ENCODE results near the gene CDK11B. TPM values are rescaled to one million over a fixed set of nuclear protein-coding genes. Genes with fewer than 3 reads are reported as not detected.

CDK11B gene
- total RNA-seq, 1 experiment from 2014 or later = 38.6 TPM

- Histone ChIP-seq H3K27me3 (ENCODE audit: low read length) (peaks cover 4% of the 10 kb centered on the region; the same call in 1 of the 2 replicates), H2AFZ (ENCODE audit: low read length) (no peak overlapping the region), H3K27ac (ENCODE audit: low read length) (no peak overlapping the region), H3F3A (ENCODE audit: low read length, unreplicated experiment) (no peaks in the 10 kb centered on the region), H3K4me2 (ENCODE audit: low read length) (peak overlapping the region; percentile 60; the same call in 1 of the 2 replicates), H3K36me3 (ENCODE audit: low read depth, low read length) (no peaks in the 10 kb centered on the region), H3K9ac (ENCODE audit: low read length) (no peak overlapping the region), H3K4me3 (ENCODE audit: low read length) (no peak overlapping the region), H3K9me2 (replicated peaks; ENCODE audit: low read length) (no peaks in the 10 kb centered on the region), H3K9me3 (ENCODE audit: low read length) (no peaks in the 10 kb centered on the region), H3K4me1 (ENCODE audit: insufficient read depth, low read length) (peaks cover 5% of the 10 kb centered on the region), H3K79me2 (ENCODE audit: low read length) (no peaks in the 10 kb centered on the region), H4K20me1 (ENCODE audit: low read length) (no peaks in the 10 kb centered on the region)
- POLR2A ChIA-PET (ENCODE audit: unreplicated experiment) = no interaction called here
- TSS peak; percentile 35 for BruUV-seq (replicated peaks)
- TF ChIP-seq EZH2 (IDR thresholded peaks at IDR 0.05; ENCODE audit: low read length, unreplicated experiment) = no peak
- 0 out of 2 replicates have a peak, but pooled peaks have one; percentile 5 for TF ChIP-seq CTCF (conservative IDR thresholded peaks at IDR 0.05; ENCODE audit: low read depth, low read length)
- TF ChIP-seq EZH2phosphoT487 (IDR thresholded peaks at IDR 0.05; ENCODE audit: borderline replicate concordance, low read length) = no peak
- intact Hi-C loops (cut with micrococcal nuclease) = no loop called here
- DNase-seq (no peak), ATAC-seq (no peak)
- CTCF ChIA-PET = no interaction called here
These were observed 60.6 kb downstream of the CDK11B start for GRCh38 chr1:1598051-1598719.

- CTCF ChIA-PET = no interaction called here
These were observed 61.4 kb downstream of the CDK11B start for GRCh38 chr1:1597275-1597930.

More at GRCh38 chr1:1597275-1597930, 61.4 kb downstream of the CDK11B start:
- Histone ChIP-seq H3K9me2 (replicated peaks; ENCODE audit: low read length) (no peaks in the 10 kb centered on the region), H3K9me3 (ENCODE audit: low read length) (no peaks in the 10 kb centered on the region), H3K79me2 (ENCODE audit: low read length) (no peaks in the 10 kb centered on the region), H3K27me3 (ENCODE audit: low read length) (peaks cover 4% of the 10 kb centered on the region; the same call in 1 of the 2 replicates), H4K20me1 (ENCODE audit: low read length) (no peaks in the 10 kb centered on the region), H3K4me2 (ENCODE audit: low read length) (peak overlapping the region; percentile 60), H3K9ac (ENCODE audit: low read length) (no peak overlapping the region), H2AFZ (ENCODE audit: low read length) (no peak overlapping the region), H3K4me1 (ENCODE audit: insufficient read depth, low read length) (peaks cover 5% of the 10 kb centered on the region), H3K36me3 (ENCODE audit: low read depth, low read length) (no peaks in the 10 kb centered on the region), H3F3A (ENCODE audit: low read length, unreplicated experiment) (no peaks in the 10 kb centered on the region), H3K4me3 (ENCODE audit: low read length) (no peak overlapping the region), H3K27ac (ENCODE audit: low read length) (no peak overlapping the region)
- DNase-seq (peak; percentile 55), ATAC-seq (peak; percentile 56)
- intact Hi-C loops (cut with micrococcal nuclease) = no loop called here
- POLR2A ChIA-PET (ENCODE audit: unreplicated experiment) = interaction anchor here (0.6 kb wide), 1 partner anchor 252 kb away, joined by 4 read pairs; no protein-coding TSS in a partner anchor
- BruUV-seq (replicated peaks) = no TSS peak
- TF ChIP-seq EZH2 (IDR thresholded peaks at IDR 0.05; ENCODE audit: low read length, unreplicated experiment) = no peak
- peak; percentile 55 for TF ChIP-seq CTCF (conservative IDR thresholded peaks at IDR 0.05; ENCODE audit: low read depth, low read length)

All from PC-3 (cell line).